ENCODE results near the gene CBARP. TPM values are rescaled to one million over a fixed set of nuclear protein-coding genes. Genes with fewer than 3 reads are reported as not detected.

CBARP gene
- total and polyA plus RNA-seq, 2 of the 13 experiments (the other 11 are each of a cell fraction or from before 2014, with no cell fraction given), result 1.2 to 1.4 TPM

DNA sequence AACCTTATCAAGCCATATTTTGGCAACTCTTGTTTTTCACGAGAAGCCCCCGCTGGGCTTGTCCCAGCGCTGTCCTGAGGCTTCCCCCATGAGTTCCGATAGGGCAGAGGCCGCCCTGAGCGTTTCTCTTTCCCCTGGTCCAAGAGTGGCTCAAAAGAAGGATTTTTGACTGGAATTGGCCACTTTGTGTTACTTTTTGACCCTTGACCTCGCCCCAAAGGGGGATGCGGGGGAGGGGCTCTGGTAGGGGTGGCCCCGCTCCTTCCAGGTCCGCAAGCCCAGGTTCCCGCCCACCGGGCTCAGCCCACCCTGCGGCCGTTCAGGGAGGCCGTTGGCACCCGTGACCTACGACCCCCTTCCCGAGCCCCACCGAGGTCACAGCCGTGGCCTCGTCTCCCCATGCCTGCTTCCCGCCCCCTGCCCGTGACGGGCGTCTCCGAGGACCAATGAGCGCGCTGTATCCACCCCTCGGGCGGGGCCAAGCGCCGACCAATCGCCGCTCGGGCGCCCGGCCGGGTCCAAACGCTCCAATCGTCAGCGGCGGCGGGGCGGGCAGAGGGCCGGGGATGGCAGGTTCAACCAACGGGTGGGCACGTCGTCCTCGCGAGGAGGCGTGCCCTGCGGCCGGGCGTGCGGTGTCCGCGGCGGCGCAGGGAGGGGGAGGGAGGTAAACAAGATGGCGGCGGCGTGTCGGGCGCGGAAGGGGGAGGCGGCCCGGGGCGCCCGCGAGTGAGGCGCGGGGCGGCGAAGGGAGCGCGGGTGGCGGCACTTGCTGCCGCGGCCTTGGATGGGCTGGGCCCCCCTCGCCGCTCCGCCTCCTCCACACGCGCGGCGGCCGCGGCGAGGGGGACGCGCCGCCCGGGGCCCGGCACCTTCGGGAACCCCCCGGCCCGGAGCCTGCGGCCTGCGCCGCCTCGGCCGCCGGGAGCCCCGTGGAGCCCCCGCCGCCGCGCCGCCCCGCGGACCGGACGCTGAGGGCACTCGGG is 32.4 kb downstream of the CBARP start, which contains the start of gene STK11 (continued):
- TF ChIP-seq MAFK (conservative IDR thresholded peaks at IDR 0.05 in 1 of 2, IDR thresholded peaks at IDR 0.05 in 1 of 2; ENCODE audit: low read length in 2 of 2) (no peak), EZH2 (conservative IDR thresholded peaks at IDR 0.05; ENCODE audit: low read depth, low read length) (no peak), ZFP62 (CRISPR knock-in tag; IDR thresholded peaks at IDR 0.05) (no peak), ZFP90 (CRISPR knock-in tag; IDR thresholded peaks at IDR 0.05; ENCODE audit: borderline replicate concordance) (peak; percentile 41; the same call in 1 of the 2 replicates), ZMYM3 (CRISPR knock-in tag; IDR thresholded peaks at IDR 0.05) (no peak)
- TF ChIP-seq, protein P1, sequence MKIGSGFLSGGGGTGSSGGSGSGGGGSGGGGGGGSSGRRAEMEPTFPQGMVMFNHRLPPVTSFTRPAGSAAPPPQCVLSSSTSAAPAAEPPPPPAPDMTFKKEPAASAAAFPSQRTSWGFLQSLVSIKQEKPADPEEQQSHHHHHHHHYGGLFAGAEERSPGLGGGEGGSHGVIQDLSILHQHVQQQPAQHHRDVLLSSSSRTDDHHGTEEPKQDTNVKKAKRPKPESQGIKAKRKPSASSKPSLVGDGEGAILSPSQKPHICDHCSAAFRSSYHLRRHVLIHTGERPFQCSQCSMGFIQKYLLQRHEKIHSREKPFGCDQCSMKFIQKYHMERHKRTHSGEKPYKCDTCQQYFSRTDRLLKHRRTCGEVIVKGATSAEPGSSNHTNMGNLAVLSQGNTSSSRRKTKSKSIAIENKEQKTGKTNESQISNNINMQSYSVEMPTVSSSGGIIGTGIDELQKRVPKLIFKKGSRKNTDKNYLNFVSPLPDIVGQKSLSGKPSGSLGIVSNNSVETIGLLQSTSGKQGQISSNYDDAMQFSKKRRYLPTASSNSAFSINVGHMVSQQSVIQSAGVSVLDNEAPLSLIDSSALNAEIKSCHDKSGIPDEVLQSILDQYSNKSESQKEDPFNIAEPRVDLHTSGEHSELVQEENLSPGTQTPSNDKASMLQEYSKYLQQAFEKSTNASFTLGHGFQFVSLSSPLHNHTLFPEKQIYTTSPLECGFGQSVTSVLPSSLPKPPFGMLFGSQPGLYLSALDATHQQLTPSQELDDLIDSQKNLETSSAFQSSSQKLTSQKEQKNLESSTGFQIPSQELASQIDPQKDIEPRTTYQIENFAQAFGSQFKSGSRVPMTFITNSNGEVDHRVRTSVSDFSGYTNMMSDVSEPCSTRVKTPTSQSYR (CRISPR knock-in tag; IDR thresholded peaks at IDR 0.05; ENCODE audit: borderline replicate concordance), result peak; percentile 60
- TF ChIP-seq, protein P2, sequence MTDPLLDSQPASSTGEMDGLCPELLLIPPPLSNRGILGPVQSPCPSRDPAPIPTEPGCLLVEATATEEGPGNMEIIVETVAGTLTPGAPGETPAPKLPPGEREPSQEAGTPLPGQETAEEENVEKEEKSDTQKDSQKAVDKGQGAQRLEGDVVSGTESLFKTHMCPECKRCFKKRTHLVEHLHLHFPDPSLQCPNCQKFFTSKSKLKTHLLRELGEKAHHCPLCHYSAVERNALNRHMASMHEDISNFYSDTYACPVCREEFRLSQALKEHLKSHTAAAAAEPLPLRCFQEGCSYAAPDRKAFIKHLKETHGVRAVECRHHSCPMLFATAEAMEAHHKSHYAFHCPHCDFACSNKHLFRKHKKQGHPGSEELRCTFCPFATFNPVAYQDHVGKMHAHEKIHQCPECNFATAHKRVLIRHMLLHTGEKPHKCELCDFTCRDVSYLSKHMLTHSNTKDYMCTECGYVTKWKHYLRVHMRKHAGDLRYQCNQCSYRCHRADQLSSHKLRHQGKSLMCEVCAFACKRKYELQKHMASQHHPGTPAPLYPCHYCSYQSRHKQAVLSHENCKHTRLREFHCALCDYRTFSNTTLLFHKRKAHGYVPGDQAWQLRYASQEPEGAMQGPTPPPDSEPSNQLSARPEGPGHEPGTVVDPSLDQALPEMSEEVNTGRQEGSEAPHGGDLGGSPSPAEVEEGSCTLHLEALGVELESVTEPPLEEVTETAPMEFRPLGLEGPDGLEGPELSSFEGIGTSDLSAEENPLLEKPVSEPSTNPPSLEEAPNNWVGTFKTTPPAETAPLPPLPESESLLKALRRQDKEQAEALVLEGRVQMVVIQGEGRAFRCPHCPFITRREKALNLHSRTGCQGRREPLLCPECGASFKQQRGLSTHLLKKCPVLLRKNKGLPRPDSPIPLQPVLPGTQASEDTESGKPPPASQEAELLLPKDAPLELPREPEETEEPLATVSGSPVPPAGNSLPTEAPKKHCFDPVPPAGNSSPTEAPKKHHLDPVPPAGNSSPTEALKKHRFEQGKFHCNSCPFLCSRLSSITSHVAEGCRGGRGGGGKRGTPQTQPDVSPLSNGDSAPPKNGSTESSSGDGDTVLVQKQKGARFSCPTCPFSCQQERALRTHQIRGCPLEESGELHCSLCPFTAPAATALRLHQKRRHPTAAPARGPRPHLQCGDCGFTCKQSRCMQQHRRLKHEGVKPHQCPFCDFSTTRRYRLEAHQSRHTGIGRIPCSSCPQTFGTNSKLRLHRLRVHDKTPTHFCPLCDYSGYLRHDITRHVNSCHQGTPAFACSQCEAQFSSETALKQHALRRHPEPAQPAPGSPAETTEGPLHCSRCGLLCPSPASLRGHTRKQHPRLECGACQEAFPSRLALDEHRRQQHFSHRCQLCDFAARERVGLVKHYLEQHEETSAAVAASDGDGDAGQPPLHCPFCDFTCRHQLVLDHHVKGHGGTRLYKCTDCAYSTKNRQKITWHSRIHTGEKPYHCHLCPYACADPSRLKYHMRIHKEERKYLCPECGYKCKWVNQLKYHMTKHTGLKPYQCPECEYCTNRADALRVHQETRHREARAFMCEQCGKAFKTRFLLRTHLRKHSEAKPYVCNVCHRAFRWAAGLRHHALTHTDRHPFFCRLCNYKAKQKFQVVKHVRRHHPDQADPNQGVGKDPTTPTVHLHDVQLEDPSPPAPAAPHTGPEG (CRISPR knock-in tag; IDR thresholded peaks at IDR 0.05), result peak; percentile 62; the same call in 1 of the 2 replicates
- TF ChIP-seq, protein P3, sequence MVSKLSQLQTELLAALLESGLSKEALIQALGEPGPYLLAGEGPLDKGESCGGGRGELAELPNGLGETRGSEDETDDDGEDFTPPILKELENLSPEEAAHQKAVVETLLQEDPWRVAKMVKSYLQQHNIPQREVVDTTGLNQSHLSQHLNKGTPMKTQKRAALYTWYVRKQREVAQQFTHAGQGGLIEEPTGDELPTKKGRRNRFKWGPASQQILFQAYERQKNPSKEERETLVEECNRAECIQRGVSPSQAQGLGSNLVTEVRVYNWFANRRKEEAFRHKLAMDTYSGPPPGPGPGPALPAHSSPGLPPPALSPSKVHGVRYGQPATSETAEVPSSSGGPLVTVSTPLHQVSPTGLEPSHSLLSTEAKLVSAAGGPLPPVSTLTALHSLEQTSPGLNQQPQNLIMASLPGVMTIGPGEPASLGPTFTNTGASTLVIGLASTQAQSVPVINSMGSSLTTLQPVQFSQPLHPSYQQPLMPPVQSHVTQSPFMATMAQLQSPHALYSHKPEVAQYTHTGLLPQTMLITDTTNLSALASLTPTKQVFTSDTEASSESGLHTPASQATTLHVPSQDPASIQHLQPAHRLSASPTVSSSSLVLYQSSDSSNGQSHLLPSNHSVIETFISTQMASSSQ (IDR thresholded peaks at IDR 0.05; ENCODE audit: low read depth), result no peak
- TF ChIP-seq, protein P3 (CRISPR knock-in tag; IDR thresholded peaks at IDR 0.05; ENCODE audit: borderline replicate concordance), result peak; percentile 38; the same call in 1 of the 2 replicates
- TF ChIP-seq, protein P4, sequence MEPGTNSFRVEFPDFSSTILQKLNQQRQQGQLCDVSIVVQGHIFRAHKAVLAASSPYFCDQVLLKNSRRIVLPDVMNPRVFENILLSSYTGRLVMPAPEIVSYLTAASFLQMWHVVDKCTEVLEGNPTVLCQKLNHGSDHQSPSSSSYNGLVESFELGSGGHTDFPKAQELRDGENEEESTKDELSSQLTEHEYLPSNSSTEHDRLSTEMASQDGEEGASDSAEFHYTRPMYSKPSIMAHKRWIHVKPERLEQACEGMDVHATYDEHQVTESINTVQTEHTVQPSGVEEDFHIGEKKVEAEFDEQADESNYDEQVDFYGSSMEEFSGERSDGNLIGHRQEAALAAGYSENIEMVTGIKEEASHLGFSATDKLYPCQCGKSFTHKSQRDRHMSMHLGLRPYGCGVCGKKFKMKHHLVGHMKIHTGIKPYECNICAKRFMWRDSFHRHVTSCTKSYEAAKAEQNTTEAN (CRISPR knock-in tag; conservative IDR thresholded peaks at IDR 0.05), result no peak
- TF ChIP-seq, protein P5, sequence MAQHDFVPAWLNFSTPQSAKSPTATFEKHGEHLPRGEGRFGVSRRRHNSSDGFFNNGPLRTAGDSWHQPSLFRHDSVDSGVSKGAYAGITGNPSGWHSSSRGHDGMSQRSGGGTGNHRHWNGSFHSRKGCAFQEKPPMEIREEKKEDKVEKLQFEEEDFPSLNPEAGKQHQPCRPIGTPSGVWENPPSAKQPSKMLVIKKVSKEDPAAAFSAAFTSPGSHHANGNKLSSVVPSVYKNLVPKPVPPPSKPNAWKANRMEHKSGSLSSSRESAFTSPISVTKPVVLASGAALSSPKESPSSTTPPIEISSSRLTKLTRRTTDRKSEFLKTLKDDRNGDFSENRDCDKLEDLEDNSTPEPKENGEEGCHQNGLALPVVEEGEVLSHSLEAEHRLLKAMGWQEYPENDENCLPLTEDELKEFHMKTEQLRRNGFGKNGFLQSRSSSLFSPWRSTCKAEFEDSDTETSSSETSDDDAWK (CRISPR knock-in tag; IDR thresholded peaks at IDR 0.05), result no peak
